Uterus (tissue), 2 donors: ENCODE data around the gene SLFN13.

Source experiments
- CTCF ChIP-seq, 4 experiments: fragments of 200-600 bp in 2 of 4; fragments of 450-650 bp in 2 of 4; sonication (generic) in 2 of 4; IDR thresholded peaks; one replicate each; pipeline ENCODE4 v1.5.1; 2016 to 2019; ENCODE audit warnings: antibody characterized with exemption in 4 of 4, mild to moderate bottlenecking in 2 of 4, moderate library complexity in 1 of 4
- POLR2A ChIP-seq, 2 donors: fragments of 450-650 bp; IDR thresholded peaks; one replicate each; pipeline ENCODE4 v1.6.1; 2016; ENCODE audit warnings: antibody characterized with exemption in 2 of 2, mild to moderate bottlenecking in 1 of 2, moderate library complexity in 1 of 2

GRCh38 chr17:35448899-35449227 is 297 bp upstream of the SLFN13 start:
- TF ChIP-seq CTCF (IDR thresholded peaks at IDR 0.05) (no peak), POLR2A (IDR thresholded peaks at IDR 0.05) (no peak)
